ENCODE results near the gene FBP2.

- TF ChIP-seq CTCF (IDR thresholded peaks at IDR 0.05; ENCODE audit: low read depth, low read length, poor library complexity, severe bottlenecking) (no peak), EZH2phosphoT487 (IDR thresholded peaks at IDR 0.05; ENCODE audit: borderline replicate concordance, low read length) (no peak)
These were observed 46.4 kb upstream of the FBP2 start for GRCh38 chr9:94639999-94640376.

All from DOHH2 (cell line).